G401 (cell line): Measurements from ENCODE around the gene PLPP3. TPM values are rescaled to one million over a fixed set of nuclear protein-coding genes. Genes with fewer than 3 reads are reported as not detected.

Source experiments
- DNase-seq: peaks from one replicate; pipeline ENCODE4 v3.0.0-alpha.2; 2015; ENCODE audit warnings: low spot score
- in situ Hi-C: cut with HindIII; loops from 2 replicates; pipeline ENCODE4 v1.10.0; 2016; ENCODE audit warnings: low sequenced_read_pairs, mixed read lengths
- total RNA-seq: library from RNA; depleted of rRNA; stranded (reverse); fragments of >200 nt; shearing (Covaris generic); gene quantifications from 2 replicates; pipeline ENCODE4 v1.2.3, GENCODE V29; 2014

Gene PLPP3
- total RNA-seq, 1 experiment from 2014 or later: not detected

GRCh38 chr1:56577406-56578137 is 1.8 kb downstream of the PLPP3 start:
- in situ Hi-C loops: no loop called here
- no peak for DNase-seq

GRCh38 chr1:56576880-56577405 is 2.4 kb downstream of the PLPP3 start:
- no peak for DNase-seq
- in situ Hi-C loops: no loop called here

GRCh38 chr1:56575865-56576264 is 3.5 kb downstream of the PLPP3 start:
- no peak for DNase-seq
- in situ Hi-C loops: no loop called here

GRCh38 chr1:56574794-56575193 is 4.6 kb downstream of the PLPP3 start:
- no peak for DNase-seq
- in situ Hi-C loops: no loop called here

- in situ Hi-C loops: no loop called here
- no peak for DNase-seq
Observed at GRCh38 chr1:56573311-56573710, 6.1 kb downstream of the PLPP3 start.

GRCh38 chr1:56572334-56573050 is 6.9 kb downstream of the PLPP3 start:
- in situ Hi-C loops: no loop called here
- DNase-seq: no peak

- no peak for DNase-seq
- in situ Hi-C loops: no loop called here
Observed at GRCh38 chr1:56571448-56571847, 7.9 kb downstream of the PLPP3 start.

- in situ Hi-C loops: no loop called here
- no peak for DNase-seq
Observed at GRCh38 chr1:56570924-56571372, 8.4 kb downstream of the PLPP3 start.

- DNase-seq: no peak
- in situ Hi-C loops: no loop called here
Observed at GRCh38 chr1:56569661-56570060, 9.7 kb downstream of the PLPP3 start.

GRCh38 chr1:56566994-56567393 is 12.4 kb downstream of the PLPP3 start:
- in situ Hi-C loops: no loop called here
- DNase-seq: no peak

GRCh38 chr1:56566061-56566744 is 13.2 kb downstream of the PLPP3 start:
- DNase-seq: no peak
- in situ Hi-C loops: no loop called here

GRCh38 chr1:56564615-56565014 is 14.7 kb downstream of the PLPP3 start:
- in situ Hi-C loops: no loop called here
- no peak for DNase-seq

GRCh38 chr1:56563568-56563967 is 15.8 kb downstream of the PLPP3 start:
- DNase-seq: no peak
- in situ Hi-C loops: no loop called here

GRCh38 chr1:56562891-56563452 is 16.4 kb downstream of the PLPP3 start:
- DNase-seq: no peak
- in situ Hi-C loops: no loop called here

- DNase-seq: no peak
- in situ Hi-C loops: no loop called here
Observed at GRCh38 chr1:56561227-56562019, 17.9 kb downstream of the PLPP3 start.

- DNase-seq: no peak
- in situ Hi-C loops: no loop called here
Observed at GRCh38 chr1:56557746-56558145, 21.6 kb downstream of the PLPP3 start.

GRCh38 chr1:56555448-56555847 is 23.9 kb downstream of the PLPP3 start:
- in situ Hi-C loops: no loop called here

GRCh38 chr1:56553046-56553445 is 26.3 kb downstream of the PLPP3 start:
- no peak for DNase-seq
- in situ Hi-C loops: no loop called here

More at GRCh38 chr1:56555448-56555847, 23.9 kb downstream of the PLPP3 start:
- no peak for DNase-seq

GRCh38 chr1:56552349-56552748 is 27.0 kb downstream of the PLPP3 start:
- in situ Hi-C loops: no loop called here
- DNase-seq: no peak
